GM19455 (cell line): ENCODE data around the gene SOCS3.
A peak's percentile ranks its signal among the peaks of the same experiment; 100 is the strongest.

Experiments
- ATAC-seq: cut with Tn5 transposase; IDR thresholded peaks from one replicate; pipeline ENCODE4 v1.9.1; 2021; ENCODE audit not compliant: unreplicated experiment

SOCS3 gene

GRCh38 chr17:78391051-78391431 is 31.2 kb upstream of the SOCS3 start:
- no peak for ATAC-seq

- ATAC-seq, result no peak
These were observed 30.6 kb upstream of the SOCS3 start for GRCh38 chr17:78390241-78391050.

- ATAC-seq, result no peak
These were observed 28.4 kb upstream of the SOCS3 start for GRCh38 chr17:78387977-78388941.

- no peak for ATAC-seq
These were observed 24.8 kb upstream of the SOCS3 start for GRCh38 chr17:78384479-78385175.

- ATAC-seq, result no peak
These were observed 24.0 kb upstream of the SOCS3 start for GRCh38 chr17:78383725-78384471.

GRCh38 chr17:78381601-78382232 is 21.8 kb upstream of the SOCS3 start:
- ATAC-seq, result no peak

- ATAC-seq, result no peak
These were observed 20.5 kb upstream of the SOCS3 start for GRCh38 chr17:78380370-78380769.

GRCh38 chr17:78379131-78379491 is 19.2 kb upstream of the SOCS3 start:
- ATAC-seq, result no peak

- ATAC-seq, result peak; percentile 66
These were observed 18.6 kb upstream of the SOCS3 start, which contains the start of gene PGS1 for GRCh38 chr17:78378225-78379130. Gene PGS1 (plus strand): TSS chr17:78378649. CDS start chr17:78378666, 17 bp downstream.

GRCh38 chr17:78377858-78378224 is 18.0 kb upstream of the SOCS3 start:
- no peak for ATAC-seq

GRCh38 chr17:78376161-78376560 is 16.3 kb upstream of the SOCS3 start:
- ATAC-seq, result no peak

GRCh38 chr17:78375401-78376151 is 15.7 kb upstream of the SOCS3 start:
- ATAC-seq, result no peak

GRCh38 chr17:78374631-78375274 is 14.9 kb upstream of the SOCS3 start:
- no peak for ATAC-seq

GRCh38 chr17:78374189-78374588 is 14.3 kb upstream of the SOCS3 start:
- ATAC-seq, result no peak

GRCh38 chr17:78372841-78373240 is 13.0 kb upstream of the SOCS3 start:
- no peak for ATAC-seq

GRCh38 chr17:78371056-78371455 is 11.2 kb upstream of the SOCS3 start:
- ATAC-seq, result no peak

- ATAC-seq, result no peak
These were observed 10.0 kb upstream of the SOCS3 start for GRCh38 chr17:78369791-78370381.
